ENCODE data around the gene GNAZ. TPM values are rescaled to one million over a fixed set of nuclear protein-coding genes. Genes with fewer than 3 reads are reported as not detected.
A peak's percentile ranks its signal among the peaks of the same experiment; 100 is the strongest.

The GNAZ gene
- total RNA-seq, 1 experiment from 2014 or later: 0.82 TPM

DNA sequence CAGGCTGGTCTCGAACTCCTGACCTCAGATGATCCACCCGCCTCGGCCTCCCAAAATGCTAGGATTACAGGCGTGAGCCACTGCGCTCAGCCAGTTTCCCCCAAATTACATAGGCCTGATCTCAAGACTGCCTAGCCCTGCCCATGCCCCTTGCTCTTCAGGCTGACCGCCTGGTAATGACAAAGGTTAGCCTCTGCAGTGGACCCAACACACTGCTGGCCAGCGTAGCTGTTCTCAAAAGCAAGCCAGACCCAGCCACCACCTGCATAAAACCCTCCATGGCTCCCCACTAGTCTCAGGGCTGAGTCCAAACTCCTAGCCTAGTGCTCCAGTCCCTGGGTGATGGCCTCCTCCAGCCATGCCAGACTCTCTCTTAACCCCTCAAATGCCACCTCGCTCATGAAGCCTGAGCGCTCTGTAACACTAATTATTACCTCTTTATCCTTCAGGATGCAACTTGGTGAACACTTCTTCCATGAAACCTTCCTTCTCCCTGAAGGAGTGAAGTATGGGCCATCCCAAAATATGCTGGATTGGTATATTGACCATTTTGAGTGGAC lies 72.3 kb downstream of the GNAZ start:
- Mint-ChIP-seq H3K27ac (ENCODE audit: low read depth, unreplicated experiment) (peak overlapping the region; percentile 42), H3K36me3 (ENCODE audit: insufficient read depth, unreplicated experiment) (no peaks in the 10 kb centered on the region), H3K4me1 (ENCODE audit: insufficient read depth, unreplicated experiment) (peaks cover 4% of the 10 kb centered on the region), H3K9me3 (ENCODE audit: unreplicated experiment) (no peaks in the 10 kb centered on the region), H3K27me3 (ENCODE audit: insufficient read depth, unreplicated experiment) (no peaks in the 10 kb centered on the region), H3K4me3 (ENCODE audit: unreplicated experiment) (peak overlapping the region; percentile 47)
- CTCF ChIA-PET: interaction anchor here (5.9 kb wide), 1 partner anchor 185 kb away, joined by 45 read pairs; no protein-coding TSS in a partner anchor
- TF ChIP-seq, protein P1, sequence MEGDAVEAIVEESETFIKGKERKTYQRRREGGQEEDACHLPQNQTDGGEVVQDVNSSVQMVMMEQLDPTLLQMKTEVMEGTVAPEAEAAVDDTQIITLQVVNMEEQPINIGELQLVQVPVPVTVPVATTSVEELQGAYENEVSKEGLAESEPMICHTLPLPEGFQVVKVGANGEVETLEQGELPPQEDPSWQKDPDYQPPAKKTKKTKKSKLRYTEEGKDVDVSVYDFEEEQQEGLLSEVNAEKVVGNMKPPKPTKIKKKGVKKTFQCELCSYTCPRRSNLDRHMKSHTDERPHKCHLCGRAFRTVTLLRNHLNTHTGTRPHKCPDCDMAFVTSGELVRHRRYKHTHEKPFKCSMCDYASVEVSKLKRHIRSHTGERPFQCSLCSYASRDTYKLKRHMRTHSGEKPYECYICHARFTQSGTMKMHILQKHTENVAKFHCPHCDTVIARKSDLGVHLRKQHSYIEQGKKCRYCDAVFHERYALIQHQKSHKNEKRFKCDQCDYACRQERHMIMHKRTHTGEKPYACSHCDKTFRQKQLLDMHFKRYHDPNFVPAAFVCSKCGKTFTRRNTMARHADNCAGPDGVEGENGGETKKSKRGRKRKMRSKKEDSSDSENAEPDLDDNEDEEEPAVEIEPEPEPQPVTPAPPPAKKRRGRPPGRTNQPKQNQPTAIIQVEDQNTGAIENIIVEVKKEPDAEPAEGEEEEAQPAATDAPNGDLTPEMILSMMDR (IDR thresholded peaks at IDR 0.05; ENCODE audit: unreplicated experiment): no peak
- POLR2A ChIA-PET: no interaction called here
- DNase-seq (ENCODE audit: unreplicated experiment): no peak
- BruUV-seq (replicated peaks): no TSS peak
- intact Hi-C loops (cut with micrococcal nuclease): no loop called here

DNA sequence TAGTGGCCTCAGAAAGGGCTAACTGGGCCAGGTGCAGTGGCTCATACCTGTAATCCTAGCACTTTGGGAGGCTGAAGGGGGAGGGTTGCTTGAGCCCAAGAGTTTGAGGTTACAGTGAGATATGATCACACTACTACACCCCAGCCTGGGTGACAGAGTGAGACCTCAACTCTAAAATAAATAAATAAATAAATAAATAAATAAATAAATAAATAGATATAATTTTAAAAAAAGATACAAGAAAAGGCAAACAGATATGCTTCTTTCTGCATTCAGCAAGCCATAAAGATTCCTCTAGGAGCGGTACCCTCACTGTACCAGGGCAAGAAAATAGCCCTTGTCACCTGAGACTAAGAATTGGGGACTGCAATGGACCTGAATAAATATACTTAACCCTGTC lies 72.8 kb downstream of the GNAZ start:
- BruUV-seq (replicated peaks): no TSS peak
- Mint-ChIP-seq H3K4me1 (ENCODE audit: insufficient read depth, unreplicated experiment) (peaks cover 9% of the 10 kb centered on the region), H3K4me3 (ENCODE audit: unreplicated experiment) (no peak overlapping the region), H3K36me3 (ENCODE audit: insufficient read depth, unreplicated experiment) (no peaks in the 10 kb centered on the region), H3K27me3 (ENCODE audit: insufficient read depth, unreplicated experiment) (no peaks in the 10 kb centered on the region), H3K27ac (ENCODE audit: low read depth, unreplicated experiment) (no peak overlapping the region), H3K9me3 (ENCODE audit: unreplicated experiment) (no peaks in the 10 kb centered on the region)
- ChIA-PET POLR2A (no interaction called here), CTCF (interaction anchor here (1.0 to 5.3 kb wide), 2 partner anchors 147 to 185 kb away, joined by 5 to 23 read pairs; no protein-coding TSS in a partner anchor)
- intact Hi-C loops (cut with micrococcal nuclease): no loop called here
- TF ChIP-seq, protein P1 (IDR thresholded peaks at IDR 0.05; ENCODE audit: unreplicated experiment): no peak
- no peak for DNase-seq (ENCODE audit: unreplicated experiment)

DNA sequence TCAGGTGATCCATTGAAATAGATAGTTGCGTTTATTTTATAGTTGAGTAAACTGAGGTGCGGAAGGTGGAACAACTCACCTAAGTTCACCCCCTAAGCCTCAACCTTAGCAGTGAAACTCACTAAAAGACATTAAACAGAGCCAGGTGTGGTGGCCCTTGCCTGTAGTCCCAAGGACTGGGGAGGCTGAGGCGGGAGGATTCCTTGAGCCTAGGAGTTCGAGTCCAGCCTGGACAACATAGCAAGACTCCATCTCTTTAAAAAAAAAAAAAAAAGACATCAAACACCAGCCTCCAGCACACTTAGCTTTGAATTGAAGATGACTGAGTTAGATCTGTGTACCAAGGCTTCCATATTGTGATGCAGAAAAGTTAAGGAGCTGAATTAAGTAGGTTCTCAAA lies 74.1 kb downstream of the GNAZ start:
- intact Hi-C loops (cut with micrococcal nuclease): no loop called here
- H3K9me3 Mint-ChIP-seq (ENCODE audit: unreplicated experiment): no peaks in the 10 kb centered on the region
- H3K4me1 Mint-ChIP-seq (ENCODE audit: insufficient read depth, unreplicated experiment): peaks cover 9% of the 10 kb centered on the region
- POLR2A ChIA-PET: interaction anchor here (0.7 kb wide), 1 partner anchor 137 kb away, joined by 3 read pairs; no protein-coding TSS in a partner anchor
- CTCF ChIA-PET: interaction anchor here (0.5 to 5.3 kb wide), 6 partner anchors 15 to 788 kb away, joined by 3 to 23 read pairs (median 3); no protein-coding TSS in a partner anchor
- H3K36me3 Mint-ChIP-seq (ENCODE audit: insufficient read depth, unreplicated experiment): no peaks in the 10 kb centered on the region
- H3K27ac Mint-ChIP-seq (ENCODE audit: low read depth, unreplicated experiment): no peak overlapping the region
- DNase-seq (ENCODE audit: unreplicated experiment): no peak
- BruUV-seq (replicated peaks): no TSS peak
- H3K4me3 Mint-ChIP-seq (ENCODE audit: unreplicated experiment): no peak overlapping the region
- no peaks in the 10 kb centered on the region for H3K27me3 Mint-ChIP-seq (ENCODE audit: insufficient read depth, unreplicated experiment)
- TF ChIP-seq, protein P1 (IDR thresholded peaks at IDR 0.05; ENCODE audit: unreplicated experiment): no peak

GRCh38 chr22:23144932-23145877 lies 74.9 kb downstream of the GNAZ start, which contains the start of gene RAB36:
Gene RAB36 (plus strand): TSS chr22:23145477. CDS start chr22:23146617, 1,140 bp downstream.
- Mint-ChIP-seq H3K27ac (ENCODE audit: low read depth, unreplicated experiment) (peak within 1 kb of the TSS; percentile 72), H3K9me3 (ENCODE audit: unreplicated experiment) (no peaks in the 10 kb centered on the region), H3K4me3 (ENCODE audit: unreplicated experiment) (peak within 1 kb of the TSS; percentile 78), H3K4me1 (ENCODE audit: insufficient read depth, unreplicated experiment) (peaks cover 9% of the 10 kb centered on the region), H3K36me3 (ENCODE audit: insufficient read depth, unreplicated experiment) (peaks cover 7% of the 10 kb centered on the region), H3K27me3 (ENCODE audit: insufficient read depth, unreplicated experiment) (no peaks in the 10 kb centered on the region)
- TF ChIP-seq, protein P1 (IDR thresholded peaks at IDR 0.05; ENCODE audit: unreplicated experiment): no peak
- TSS peak; percentile 36 for BruUV-seq (replicated peaks)
- CTCF ChIA-PET: interaction anchor here (0.5 to 5.3 kb wide), 8 partner anchors 11 to 789 kb away, joined by 3 to 23 read pairs (median 3); no protein-coding TSS in a partner anchor
- peak; percentile 99 for DNase-seq (ENCODE audit: unreplicated experiment)
- POLR2A ChIA-PET: interaction anchor here (0.5 to 0.7 kb wide), 2 partner anchors 137 to 1772 kb away, joined by 3 read pairs; no protein-coding TSS in a partner anchor
- intact Hi-C loops (cut with micrococcal nuclease): no loop called here
